Keratinocyte (primary cell): ENCODE measurements around the gene MRPS12.

Experiments
- CTCF ChIP-seq, 3 experiments: IDR thresholded peaks in 1 of 3; conservative IDR thresholded peaks in 1 of 3; optimal IDR thresholded peaks in 1 of 3; 2 replicates in 2 of 3; 3 replicates in 1 of 3; pipeline versions ENCODE3 to v1.5.1; 2011; ENCODE audit warnings: low read length in 3 of 3, mild to moderate bottlenecking in 3 of 3, moderate library complexity in 2 of 3, control low read depth in 1 of 3, inconsistent platforms in 1 of 3; ENCODE audit not compliant: insufficient read depth in 2 of 3; ENCODE audit errors: extremely low read depth in 1 of 3
- EZH2 ChIP-seq: IDR thresholded peaks from one replicate; pipeline ENCODE4 v1.6.1; 2012; ENCODE audit warnings: inconsistent platforms, mild to moderate bottlenecking, low read length, moderate library complexity

DNA sequence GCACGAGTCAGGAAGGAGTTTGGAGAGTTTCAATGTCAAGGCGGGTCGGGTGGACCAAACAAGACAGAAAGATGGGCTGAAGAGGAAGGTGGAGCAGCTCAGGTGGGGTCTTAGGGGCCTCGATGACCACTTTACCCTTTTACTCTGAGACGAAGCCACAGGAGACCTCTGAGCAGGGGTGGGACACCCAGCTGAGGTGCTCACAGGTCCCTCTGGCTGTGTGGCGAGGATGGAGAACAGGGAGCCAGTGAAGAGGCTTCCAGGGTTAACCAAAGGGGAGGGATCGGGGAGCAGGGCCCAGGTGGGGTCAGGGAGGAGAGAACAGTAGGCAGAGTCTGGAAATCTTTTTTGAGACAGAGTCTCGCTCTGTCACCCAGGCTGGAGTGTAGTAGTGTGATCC, 16.8 kb upstream of the MRPS12 start:
- TF ChIP-seq EZH2: no peak
- no peak for TF ChIP-seq CTCF (optimal IDR thresholded peaks at IDR 0.05 in 1 of 3, IDR thresholded peaks at IDR 0.05 in 1 of 3, conservative IDR thresholded peaks at IDR 0.05 in 1 of 3; ENCODE audit: extremely low read depth in 1 of 3, insufficient read depth in 2 of 3, low read length in 3 of 3)
